Activated CD8-positive, alpha-beta T cell treated with anti-CD3 and anti-CD28 coated beads, Interleukin-2, amount 10 ng/mL, durations not matched to agents 7 days and 5 days (primary cell): Measurements from ENCODE around the gene BRD7. TPM values are rescaled to one million over a fixed set of nuclear protein-coding genes. Genes with fewer than 3 reads are reported as not detected.

ENCODE experiments used
- ATAC-seq: fragments of 150-1000 bp; cut with Tn5 transposase; one replicate; pipeline ENCODE4 v1.10.0; 2021; ENCODE audit warnings: moderate library complexity
- CTCF ChIA-PET: fragments of 350-600 bp; sonication (Branson Sonifier 250); formaldehyde crosslinking; loops from one replicate; lab custom pipeline; 2021; ENCODE audit warnings: antibody characterized with exemption; lab: Charles Lee
- POLR2A ChIA-PET: fragments of 350-600 bp; sonication (Branson Sonifier 250); formaldehyde crosslinking; loops from one replicate; lab custom pipeline; 2021; ENCODE audit warnings: antibody characterized with exemption; lab: Charles Lee
- DNase-seq: peaks from one replicate; pipeline ENCODE4 v3.0.0-alpha.2; 2020
- H3K27ac Mint-ChIP-seq: one replicate; pipeline ENCODE4 v1.8.0; 2021; ENCODE audit warnings: mild to moderate bottlenecking, mixed read lengths
- H3K27me3 Mint-ChIP-seq: one replicate; pipeline ENCODE4 v1.8.0; 2021; ENCODE audit warnings: low read depth, mixed read lengths
- H3K36me3 Mint-ChIP-seq: one replicate; pipeline ENCODE4 v1.8.0; 2021; ENCODE audit warnings: low read depth, mixed read lengths
- H3K4me1 Mint-ChIP-seq: one replicate; pipeline ENCODE4 v1.8.0; 2021; ENCODE audit warnings: low read depth, mixed read lengths
- H3K4me3 Mint-ChIP-seq: one replicate; pipeline ENCODE4 v1.8.0; 2021; ENCODE audit warnings: mild to moderate bottlenecking, mixed read lengths
- H3K9me3 Mint-ChIP-seq: one replicate; pipeline ENCODE4 v1.8.0; 2022; ENCODE audit warnings: mixed read lengths; ENCODE audit not compliant: insufficient read depth
- total RNA-seq, 2 experiments: library from RNA; stranded (reverse); gene quantifications; one replicate each; pipeline ENCODE4 v1.2.3, GENCODE V29; 2021

The BRD7 gene
- total RNA-seq, 2 experiments from 2014 or later: 88.9 to 90.4 TPM

GRCh38 chr16:50316848-50317630 lies 51.7 kb downstream of the BRD7 start:
- CTCF ChIA-PET: interaction anchor here (1.0 to 4.8 kb wide), 4 partner anchors 8 to 348 kb away, joined by 3 to 32 read pairs (median 4); no protein-coding TSS in a partner anchor
- no peak overlapping the region for H3K4me3 Mint-ChIP-seq
- H3K27me3 Mint-ChIP-seq: no peaks in the 10 kb centered on the region
- POLR2A ChIA-PET: interaction anchor here (0.7 kb wide), 1 partner anchor 42 kb away, joined by 3 read pairs; no protein-coding TSS in a partner anchor
- peaks cover 84% of the 10 kb centered on the region for H3K36me3 Mint-ChIP-seq
- ATAC-seq (no peak), DNase-seq (peak; percentile 19)
- H3K4me1 Mint-ChIP-seq: peaks cover 43% of the 10 kb centered on the region
- H3K9me3 Mint-ChIP-seq: no peaks in the 10 kb centered on the region
- no peak overlapping the region for H3K27ac Mint-ChIP-seq

- Mint-ChIP-seq H3K36me3 (peaks cover 81% of the 10 kb centered on the region), H3K27me3 (no peaks in the 10 kb centered on the region), H3K4me1 (peaks cover 43% of the 10 kb centered on the region), H3K4me3 (no peak overlapping the region), H3K9me3 (no peaks in the 10 kb centered on the region), H3K27ac (peak overlapping the region; percentile 49)
- ATAC-seq: no peak
- ChIA-PET CTCF (interaction anchor here (0.8 to 4.8 kb wide), 7 partner anchors 9 to 291 kb away, joined by 3 to 32 read pairs (median 4); partner anchors contain the start of gene CNEP1R1), POLR2A (interaction anchor here (0.7 kb wide), 1 partner anchor 41 kb away, joined by 3 read pairs; no protein-coding TSS in a partner anchor)
- DNase-seq: peak; percentile 18
Measured at GRCh38 chr16:50316102-50316847, 52.5 kb downstream of the BRD7 start.

- Mint-ChIP-seq H3K27me3 (no peaks in the 10 kb centered on the region), H3K27ac (peak overlapping the region; percentile 74), H3K4me1 (peaks cover 43% of the 10 kb centered on the region), H3K4me3 (no peak overlapping the region), H3K9me3 (no peaks in the 10 kb centered on the region), H3K36me3 (peaks cover 74% of the 10 kb centered on the region)
- POLR2A ChIA-PET: interaction anchor here (1.4 kb wide), 1 partner anchor 40 kb away, joined by 3 read pairs; no protein-coding TSS in a partner anchor
- CTCF ChIA-PET: interaction anchor here (0.8 to 4.8 kb wide), 7 partner anchors 10 to 290 kb away, joined by 3 to 32 read pairs (median 4); partner anchors contain the start of gene CNEP1R1
- DNase-seq (no peak), ATAC-seq (no peak)
Measured at GRCh38 chr16:50315346-50315997, 53.3 kb downstream of the BRD7 start.

GRCh38 chr16:50314665-50315064 lies 54.1 kb downstream of the BRD7 start:
- ChIA-PET CTCF (interaction anchor here (0.8 to 4.8 kb wide), 6 partner anchors 11 to 289 kb away, joined by 3 to 32 read pairs (median 4); partner anchors contain the start of gene CNEP1R1), POLR2A (interaction anchor here (0.9 to 1.4 kb wide), 4 partner anchors 12 to 57 kb away, joined by 3 to 4 read pairs (median 3); no protein-coding TSS in a partner anchor)
- H3K4me1 Mint-ChIP-seq: peaks cover 51% of the 10 kb centered on the region
- H3K27ac Mint-ChIP-seq: peak overlapping the region; percentile 83
- no peak for DNase-seq
- no peak overlapping the region for H3K4me3 Mint-ChIP-seq
- H3K9me3 Mint-ChIP-seq: no peaks in the 10 kb centered on the region
- peaks cover 73% of the 10 kb centered on the region for H3K36me3 Mint-ChIP-seq
- no peaks in the 10 kb centered on the region for H3K27me3 Mint-ChIP-seq
- no peak for ATAC-seq

- peak; percentile 78 for ATAC-seq
- Mint-ChIP-seq H3K36me3 (peaks cover 75% of the 10 kb centered on the region), H3K27ac (peak overlapping the region; percentile 83), H3K4me3 (peak overlapping the region; percentile 37), H3K9me3 (no peaks in the 10 kb centered on the region), H3K27me3 (no peaks in the 10 kb centered on the region), H3K4me1 (peaks cover 49% of the 10 kb centered on the region)
- DNase-seq: peak; percentile 75
- ChIA-PET CTCF (interaction anchor here (0.8 to 4.8 kb wide), 4 partner anchors 11 to 53 kb away, joined by 3 to 32 read pairs (median 8); no protein-coding TSS in a partner anchor), POLR2A (interaction anchor here (0.7 to 1.4 kb wide), 8 partner anchors 13 to 428 kb away, joined by 3 to 5 read pairs (median 3); partner anchors contain the start of gene CYLD)
Measured at GRCh38 chr16:50313596-50314478, 55.0 kb downstream of the BRD7 start.

- H3K36me3 Mint-ChIP-seq: peaks cover 68% of the 10 kb centered on the region
- ATAC-seq (no peak), DNase-seq (no peak)
- POLR2A ChIA-PET: no interaction called here
- CTCF ChIA-PET: no interaction called here
- H3K27ac Mint-ChIP-seq: peak overlapping the region; percentile 83
- H3K27me3 Mint-ChIP-seq: no peaks in the 10 kb centered on the region
- no peaks in the 10 kb centered on the region for H3K9me3 Mint-ChIP-seq
- peaks cover 42% of the 10 kb centered on the region for H3K4me1 Mint-ChIP-seq
- no peak overlapping the region for H3K4me3 Mint-ChIP-seq
Measured at GRCh38 chr16:50311891-50312501, 56.8 kb downstream of the BRD7 start.

- H3K4me1 Mint-ChIP-seq: peaks cover 39% of the 10 kb centered on the region
- ATAC-seq: no peak
- H3K9me3 Mint-ChIP-seq: no peaks in the 10 kb centered on the region
- ChIA-PET CTCF (interaction anchor here (1.9 kb wide), 1 partner anchor 45 kb away, joined by 5 read pairs; no protein-coding TSS in a partner anchor), POLR2A (no interaction called here)
- no peak overlapping the region for H3K4me3 Mint-ChIP-seq
- DNase-seq: no peak
- H3K36me3 Mint-ChIP-seq: peaks cover 63% of the 10 kb centered on the region
- H3K27ac Mint-ChIP-seq: no peak overlapping the region
- H3K27me3 Mint-ChIP-seq: no peaks in the 10 kb centered on the region
Measured at GRCh38 chr16:50311134-50311528, 57.7 kb downstream of the BRD7 start.

- DNase-seq (no peak), ATAC-seq (no peak)
- ChIA-PET CTCF (interaction anchor here (1.0 to 1.9 kb wide), 2 partner anchors 17 to 46 kb away, joined by 5 read pairs; no protein-coding TSS in a partner anchor), POLR2A (interaction anchor here (0.5 to 1.2 kb wide), 2 partner anchors 17 to 21 kb away, joined by 3 to 5 read pairs; no protein-coding TSS in a partner anchor)
- Mint-ChIP-seq H3K36me3 (peaks cover 57% of the 10 kb centered on the region), H3K4me3 (no peak overlapping the region), H3K9me3 (no peaks in the 10 kb centered on the region), H3K27ac (peak overlapping the region; percentile 57), H3K4me1 (peaks cover 38% of the 10 kb centered on the region), H3K27me3 (no peaks in the 10 kb centered on the region)
Measured at GRCh38 chr16:50310308-50311133, 58.3 kb downstream of the BRD7 start.

- CTCF ChIA-PET: interaction anchor here (0.6 to 1.9 kb wide), 5 partner anchors 17 to 46 kb away, joined by 3 to 5 read pairs (median 4); no protein-coding TSS in a partner anchor
- H3K36me3 Mint-ChIP-seq: peaks cover 52% of the 10 kb centered on the region
- peaks cover 35% of the 10 kb centered on the region for H3K4me1 Mint-ChIP-seq
- no peaks in the 10 kb centered on the region for H3K27me3 Mint-ChIP-seq
- peak overlapping the region; percentile 57 for H3K27ac Mint-ChIP-seq
- ATAC-seq (no peak), DNase-seq (no peak)
- no peaks in the 10 kb centered on the region for H3K9me3 Mint-ChIP-seq
- no peak overlapping the region for H3K4me3 Mint-ChIP-seq
- POLR2A ChIA-PET: interaction anchor here (1.2 kb wide), 1 partner anchor 17 kb away, joined by 5 read pairs; no protein-coding TSS in a partner anchor
Measured at GRCh38 chr16:50309527-50310307, 59.1 kb downstream of the BRD7 start.
